Heart right ventricle (tissue), 16 donors: ENCODE data around the gene IFFO2. TPM values are rescaled to one million over a fixed set of nuclear protein-coding genes. Genes with fewer than 3 reads are reported as not detected.

Experiments used
- ATAC-seq, 8 donors: fragments of 200-7000 bp; cut with Tn5 transposase; one replicate each; pipeline ENCODE4 v1.9.1; 2020; ENCODE audit warnings: mild to moderate bottlenecking in 8 of 8, moderate library complexity in 8 of 8, moderate number of reproducible peaks in 1 of 8
- DNase-seq, 2 donors: peaks; one replicate each; pipeline ENCODE4 v3.0.0-alpha.2; 2020
- H3K27ac ChIP-seq, 10 donors: fragments of 200-600 bp; sonication (generic) in 2 of 10; one replicate each; pipeline versions ENCODE4 v1.5.0 to v1.8.0; 2020 to 2022; ENCODE audit warnings: mild to moderate bottlenecking in 3 of 10
- H3K27me3 ChIP-seq, 7 donors: fragments of 200-600 bp; one replicate each; pipeline ENCODE4 v1.8.0; 2021 to 2022; ENCODE audit warnings: mild to moderate bottlenecking in 2 of 7
- H3K36me3 ChIP-seq, 9 donors: fragments of 200-600 bp; sonication (generic) in 1 of 9; one replicate each; pipeline versions ENCODE4 v1.5.0 to v1.8.0; 2020 to 2022; ENCODE audit warnings: mild to moderate bottlenecking in 2 of 9
- H3K4me1 ChIP-seq, 9 donors: fragments of 200-600 bp; sonication (generic) in 1 of 9; one replicate each; pipeline versions ENCODE4 v1.5.0 to v1.8.0; 2020 to 2022; ENCODE audit warnings: mild to moderate bottlenecking in 4 of 9
- H3K4me3 ChIP-seq, 10 donors: fragments of 200-600 bp; sonication (generic) in 2 of 10; one replicate each; pipeline versions ENCODE4 v1.5.0 to v1.8.0; 2020 to 2022; ENCODE audit warnings: mild to moderate bottlenecking in 7 of 10, moderate library complexity in 2 of 10
- H3K9me3 ChIP-seq, 11 donors: fragments of 200-600 bp in 10 of 11; sonication (generic) in 2 of 11; one replicate each; pipeline versions ENCODE4 v1.5.0 to v1.8.0; 2013 to 2022; ENCODE audit warnings: mild to moderate bottlenecking in 2 of 11, control low read depth in 1 of 11, moderate library complexity in 1 of 11
- CTCF ChIP-seq, 9 donors: fragments of 200-600 bp; sonication (generic) in 2 of 9; IDR thresholded peaks; one replicate each; pipeline versions ENCODE4 v1.5.0 to v1.8.0; 2021 to 2022; ENCODE audit warnings: antibody characterized with exemption in 9 of 9, mild to moderate bottlenecking in 5 of 9, moderate library complexity in 1 of 9
- WGBS, 2 donors: extraction: QIAGEN DNeasy Blood & Tissue Kit; methylation state at CpG; one replicate each; pipeline ENCODE4 v1.1.7; 2013; ENCODE audit warnings: inconsistent platforms in 1 of 2; 5-methylcytosine and 5-hydroxymethylcytosine counted together
- intact Hi-C, 10 donors: fragments of 100-400 bp; cut with DNase I; formaldehyde crosslinking; loops; one replicate each; pipeline versions ENCODE4 v1.11.1 to v1.14.2; 2022
- polyA plus RNA-seq, 2 donors: library from polyadenylated mRNA; stranded (reverse); fragments of 200-250 nt; gene quantifications; one replicate each; pipeline ENCODE4 v1.2.3, GENCODE V29; 2013
- total RNA-seq, 10 donors: library from RNA; stranded (reverse); fragmentation: NEBNext Ultra II Directional in 3 of 10; extraction: Animal tissue kit (Norgen Biotek cat#: 25700) in 3 of 10; gene quantifications; one replicate each; pipeline versions ENCODE4 v1.2.1 to v1.2.4, GENCODE V29; 2021 to 2023
- donor health status: Arrhythmogenic right ventricular cardiomyopathy.
- donor health status: ischemic (EF 13 %, LVEDD 7.1; RV severe dilation, severe dysfunction).
- donor health status: healthy with polysubstance abuse.
- donor health status: DM: no; HTN: yes; CAD: no.
- donor health status: DM: no; HTN: no; CAD: no.
- donor health status: ischemic (EF 25% LVEDD 6.9; RV normal size, moderate dysfunction).
- donor health status: ischemic (EF 25% LVEDD 5.7; RV mildly dilated, moderate dysfunction).
- donor health status: healthy.
- donor health status: DM: yes; HTN: yes; CAD: no.
- donor health status: Ischemic cardiomyopathy.
- donor health status: ischemic (EF 35%, LVEDD 5.7; RV mildly dilated, moderate dysfunction).
- donor health status: nonischemic (EF 11% LVEDD 7.7; RV severe dilation, severe dysfunction).
- donor health status: DM: yes; HTN: yes; CAD: no.
- donor health status: PGD.
- donor health status: ischemic (EF 29% LVEDD 5.4; RV normal size, mild dysfunction).
- donor health status: nonischemic (EF 23%, LVEDD 6.1; RV moderate dilation, normal function).

The IFFO2 gene
- total and polyA plus RNA-seq, 12 donors = 2.2 to 8.2 (median 4.6) TPM

DNA sequence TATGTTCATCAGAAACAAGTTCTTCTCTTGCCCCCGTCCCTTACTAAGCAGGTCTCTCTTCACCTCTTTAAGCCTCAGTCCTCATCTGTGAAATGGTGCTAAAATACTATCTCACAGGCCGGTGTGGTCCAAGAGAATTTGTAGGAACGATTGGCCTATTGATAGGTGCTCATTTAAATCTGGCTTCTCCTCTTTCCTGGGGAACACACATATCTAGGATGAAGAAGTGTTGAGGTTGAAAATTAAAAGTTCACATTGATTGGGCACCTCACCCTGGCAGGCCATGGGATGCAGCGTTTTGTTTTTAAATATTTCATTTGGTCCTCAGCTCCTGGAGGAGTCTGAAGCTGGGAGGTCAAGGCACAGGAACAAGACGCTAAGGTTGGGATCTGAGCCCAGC is 88.1 kb downstream of the IFFO2 start:
- Histone ChIP-seq H3K36me3 (peaks cover 0 to 13% (median 0%) of the 10 kb centered on the region in 9 donors), H3K4me3 (no peak overlapping the region), H3K4me1 (no peaks in the 10 kb centered on the region), H3K9me3 (no peaks in the 10 kb centered on the region), H3K27me3 (peaks cover 0 to 26% (median 4%) of the 10 kb centered on the region in 7 donors), H3K27ac (no peak overlapping the region)
- WGBS, 2 donors = 71 to 76% methylated on average over 5 of the region's 5 CpGs
- no peak for DNase-seq
- intact Hi-C loops = loop anchor here in 1 of 10 donors (5.0 kb wide), 1 partner anchor 266 kb away; no protein-coding TSS in a partner anchor
- no peak for TF ChIP-seq CTCF (IDR thresholded peaks at IDR 0.05)
- no peak for ATAC-seq

DNA sequence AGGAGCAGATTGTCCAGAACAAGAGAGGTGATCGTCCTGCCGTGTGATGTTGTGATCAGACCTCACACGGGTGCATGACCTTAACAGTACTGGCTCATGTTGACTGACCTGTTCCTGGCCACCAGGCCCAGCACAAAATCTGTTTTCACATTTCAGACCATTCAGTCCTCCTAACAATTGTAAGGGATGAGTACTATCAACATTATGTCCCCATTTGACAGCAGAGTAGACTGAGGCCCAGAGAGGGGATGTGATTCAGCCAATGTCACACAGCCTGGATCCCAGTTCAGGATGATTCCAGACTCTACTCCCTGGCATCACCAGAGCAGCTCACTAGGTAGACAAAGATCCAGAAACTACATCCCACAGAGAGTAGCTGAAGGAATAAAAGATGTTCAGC is 89.6 kb downstream of the IFFO2 start:
- no peak for ATAC-seq
- no peak for DNase-seq
- no peak overlapping the region for H3K27ac ChIP-seq
- no peaks in the 10 kb centered on the region for H3K4me1 ChIP-seq
- no peak overlapping the region for H3K4me3 ChIP-seq
- peaks cover 0 to 26% (median 4%) of the 10 kb centered on the region in 7 donors for H3K27me3 ChIP-seq
- no peak for TF ChIP-seq CTCF (IDR thresholded peaks at IDR 0.05)
- intact Hi-C loops = loop anchor here in 1 of 10 donors (5.0 kb wide), 1 partner anchor 265 kb away; no protein-coding TSS in a partner anchor
- H3K36me3 ChIP-seq = peaks cover 0 to 2% (median 0%) of the 10 kb centered on the region in 9 donors
- WGBS, 2 donors = 84 to 89% methylated on average over 3 of the region's 3 CpGs
- no peaks in the 10 kb centered on the region for H3K9me3 ChIP-seq

- Histone ChIP-seq H3K27me3 (peaks cover 0 to 26% (median 4%) of the 10 kb centered on the region in 7 donors), H3K27ac (no peak overlapping the region), H3K4me3 (no peak overlapping the region), H3K36me3 (no peaks in the 10 kb centered on the region), H3K9me3 (no peaks in the 10 kb centered on the region), H3K4me1 (no peaks in the 10 kb centered on the region)
- TF ChIP-seq CTCF (IDR thresholded peaks at IDR 0.05) = no peak
- 80 to 83% methylated on average over 6 of the region's 6 CpGs for WGBS, 2 donors
- no peak for DNase-seq
- intact Hi-C loops = loop anchor here in 1 of 10 donors (5.0 kb wide), 1 partner anchor 264 kb away; no protein-coding TSS in a partner anchor
- ATAC-seq = no peak
Measured at GRCh38 chr1:18866314-18866713, 90.2 kb downstream of the IFFO2 start.

DNA sequence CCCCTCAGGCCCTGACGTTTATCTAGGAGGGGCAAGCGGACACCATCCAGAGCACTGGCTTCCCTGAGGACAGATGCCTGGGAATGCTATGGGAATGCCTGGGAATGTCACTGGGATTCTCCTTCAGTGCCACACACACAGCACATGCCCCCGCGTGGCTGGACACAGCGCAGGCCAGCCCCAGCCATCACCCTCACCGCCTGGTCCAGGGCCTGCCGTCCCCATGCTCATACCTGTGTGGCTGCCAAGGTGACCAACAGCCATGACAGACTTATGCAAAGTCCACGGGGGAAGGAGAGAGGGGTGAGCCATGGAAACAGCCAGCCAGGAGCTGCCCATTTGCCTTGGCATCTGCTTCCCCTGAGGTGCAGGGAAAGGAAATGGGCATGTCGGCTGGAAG is 91.3 kb downstream of the IFFO2 start:
- ATAC-seq = peak in 1 of 8 donors; percentile 9
- TF ChIP-seq CTCF (IDR thresholded peaks at IDR 0.05) = no peak
- peaks cover 0 to 26% (median 4%) of the 10 kb centered on the region in 7 donors for H3K27me3 ChIP-seq

More for the DNA sequence above, 91.3 kb downstream of the IFFO2 start:
- intact Hi-C loops = loop anchor here in 1 of 10 donors (5.0 kb wide), 1 partner anchor 263 kb away; no protein-coding TSS in a partner anchor
- Histone ChIP-seq H3K4me3 (no peak overlapping the region), H3K9me3 (no peaks in the 10 kb centered on the region), H3K4me1 (no peaks in the 10 kb centered on the region), H3K36me3 (no peaks in the 10 kb centered on the region), H3K27ac (no peak overlapping the region)
- 74 to 83% methylated on average over 9 of the region's 9 CpGs for WGBS, 2 donors
- no peak for DNase-seq
